ENCODE measurements around the gene DOLPP1. TPM values are rescaled to one million over a fixed set of nuclear protein-coding genes. Genes with fewer than 3 reads are reported as not detected.

DOLPP1 gene
- polyA plus RNA-seq, 3 donors, result 5.4 to 6.6 (median 5.9) TPM

- H3K4me1 ChIP-seq (ENCODE audit: control insufficient read depth in 1 of 2, insufficient read depth in 2 of 2, low read length in 2 of 2), result no peaks in the 10 kb centered on the region
- H4K20me1 ChIP-seq (ENCODE audit: insufficient read depth, low read length), result no peaks in the 10 kb centered on the region
- no peak for DNase-seq
- H3K36me3 Mint-ChIP-seq, result peaks cover 27 to 38% of the 10 kb centered on the region in 2 donors
- no peak overlapping the region for H3K27ac ChIP-seq (ENCODE audit: low read depth in 1 of 2, low read length in 2 of 2)
- peaks cover 0 to 1% (median 0%) of the 10 kb centered on the region in 3 donors for H3K27me3 Mint-ChIP-seq (ENCODE audit: low read depth in 3 of 3)
- no peak for TF ChIP-seq CTCF (IDR thresholded peaks at IDR 0.05)
- H3K4me3 ChIP-seq (replicated peaks in 1 of 3; ENCODE audit: low read depth in 2 of 3, low read length in 3 of 3), result no peak overlapping the region
- H2AFZ ChIP-seq (ENCODE audit: insufficient read depth, low read depth, low read length, poor library complexity, severe bottlenecking), result no peak overlapping the region
- peaks cover 21 to 46% of the 10 kb centered on the region in 2 donors for H3K36me3 ChIP-seq (replicated peaks in 1 of 2; ENCODE audit: control insufficient read depth in 1 of 2, insufficient read depth in 2 of 2, low read length in 2 of 2)
- intact Hi-C loops (cut with micrococcal nuclease), result no loop called here
- H3K4me3 Mint-ChIP-seq, result no peak overlapping the region
- no peak overlapping the region for H3K9ac ChIP-seq (ENCODE audit: insufficient read depth, low read length, poor library complexity, severe bottlenecking)
- H3K27me3 ChIP-seq (ENCODE audit: control insufficient read depth in 2 of 2, insufficient read depth in 2 of 2, low read length in 2 of 2), result no peaks in the 10 kb centered on the region
- H3K27ac Mint-ChIP-seq, result no peak overlapping the region
- H3K4me2 ChIP-seq (replicated peaks; ENCODE audit: extremely low read depth, low read length, poor library complexity, severe bottlenecking), result no peak overlapping the region
- H3K9me3 Mint-ChIP-seq, result no peaks in the 10 kb centered on the region
- H3K4me1 Mint-ChIP-seq, result no peaks in the 10 kb centered on the region
- 98% methylated on average over 10 of the region's 11 CpGs for WGBS (ENCODE audit: insufficient coverage)
- no peaks in the 10 kb centered on the region for H3K79me2 ChIP-seq (ENCODE audit: insufficient read depth, low read length)
- no peaks in the 10 kb centered on the region for H3K9me3 ChIP-seq (replicated peaks in 1 of 2; ENCODE audit: control insufficient read depth in 1 of 2, insufficient read depth in 1 of 2, low read length in 2 of 2)
These were observed 17.4 kb downstream of the DOLPP1 start for GRCh38 chr9:129098328-129098727.

GRCh38 chr9:129100383-129101169 is 19.7 kb downstream of the DOLPP1 start:
- Histone ChIP-seq H3K27me3 (ENCODE audit: control insufficient read depth in 2 of 2, insufficient read depth in 2 of 2, low read length in 2 of 2) (no peaks in the 10 kb centered on the region), H3K27ac (ENCODE audit: low read depth in 1 of 2, low read length in 2 of 2) (no peak overlapping the region), H3K9ac (ENCODE audit: insufficient read depth, low read length, poor library complexity, severe bottlenecking) (no peak overlapping the region), H3K9me3 (replicated peaks in 1 of 2; ENCODE audit: control insufficient read depth in 1 of 2, insufficient read depth in 1 of 2, low read length in 2 of 2) (no peaks in the 10 kb centered on the region), H3K4me3 (replicated peaks in 1 of 3; ENCODE audit: low read depth in 2 of 3, low read length in 3 of 3) (no peak overlapping the region), H3K36me3 (replicated peaks in 1 of 2; ENCODE audit: control insufficient read depth in 1 of 2, insufficient read depth in 2 of 2, low read length in 2 of 2) (peaks cover 12 to 36% of the 10 kb centered on the region in 2 donors), H3K79me2 (ENCODE audit: insufficient read depth, low read length) (no peaks in the 10 kb centered on the region), H2AFZ (ENCODE audit: insufficient read depth, low read depth, low read length, poor library complexity, severe bottlenecking) (no peak overlapping the region), H4K20me1 (ENCODE audit: insufficient read depth, low read length) (no peaks in the 10 kb centered on the region), H3K4me2 (replicated peaks; ENCODE audit: extremely low read depth, low read length, poor library complexity, severe bottlenecking) (no peak overlapping the region), H3K4me1 (ENCODE audit: control insufficient read depth in 1 of 2, insufficient read depth in 2 of 2, low read length in 2 of 2) (no peaks in the 10 kb centered on the region)
- H3K4me1 Mint-ChIP-seq, result no peaks in the 10 kb centered on the region
- no peak for DNase-seq
- no peak overlapping the region for H3K27ac Mint-ChIP-seq
- no peak for TF ChIP-seq CTCF (IDR thresholded peaks at IDR 0.05)
- peaks cover 29 to 31% of the 10 kb centered on the region in 2 donors for H3K36me3 Mint-ChIP-seq
- 90% methylated on average over 25 of the region's 28 CpGs for WGBS (ENCODE audit: insufficient coverage)
- H3K9me3 Mint-ChIP-seq, result peaks cover 0 to 3% (median 0%) of the 10 kb centered on the region in 7 donors
- H3K27me3 Mint-ChIP-seq (ENCODE audit: low read depth in 3 of 3), result peaks cover 0 to 1% (median 0%) of the 10 kb centered on the region in 3 donors
- intact Hi-C loops (cut with micrococcal nuclease), result no loop called here
- H3K4me3 Mint-ChIP-seq, result no peak overlapping the region
